HFF-Myc (cell line): Measurements from ENCODE around the gene DLG4.

Source experiments
- DNase-seq: peaks from one replicate; pipeline ENCODE4 v3.0.0-alpha.2; 2011; ENCODE audit warnings: low read depth; ENCODE audit errors: extremely low read depth
- H3K4me3 ChIP-seq: replicated peaks from 2 replicates; pipeline ENCODE4 v1.5.1; 2011; ENCODE audit warnings: low read depth, mild to moderate bottlenecking, control low read depth, low read length
- CTCF ChIP-seq: IDR thresholded peaks from 2 replicates; pipeline ENCODE4 v1.5.1; 2012; ENCODE audit warnings: mild to moderate bottlenecking, low read depth, low read length, control low read depth; ENCODE audit errors: missing control alignments

Gene DLG4

GRCh38 chr17:7219812-7220592 lies at the start of gene DLG4, which contains the start of gene ACADVL:
Gene DLG4, minus strand, starts transcription at chr17:7219836.
Gene ACADVL, plus strand, starts transcription at chr17:7219938. Its CDS starts 47 bp downstream, at chr17:7219985.
- peak; percentile 54 for DNase-seq
- no peak for TF ChIP-seq CTCF
- H3K4me3 ChIP-seq, result peak within 1 kb of the TSS; percentile 83

GRCh38 chr17:7266784-7267183 lies 47.1 kb upstream of the DLG4 start:
- no peak overlapping the region for H3K4me3 ChIP-seq
- TF ChIP-seq CTCF, result no peak
- no peak for DNase-seq

GRCh38 chr17:7263801-7264078 lies 44.1 kb upstream of the DLG4 start:
- no peak for TF ChIP-seq CTCF
- DNase-seq, result no peak
- H3K4me3 ChIP-seq, result no peak overlapping the region

GRCh38 chr17:7262935-7263800 lies 43.5 kb upstream of the DLG4 start:
- no peak overlapping the region for H3K4me3 ChIP-seq
- no peak for DNase-seq
- no peak for TF ChIP-seq CTCF

- no peak for TF ChIP-seq CTCF
- H3K4me3 ChIP-seq, result peak within 1 kb of the TSS; percentile 31
- no peak for DNase-seq
Measured at GRCh38 chr17:7262192-7262934, 42.7 kb upstream of the DLG4 start, which contains the start of gene CLDN7. Gene CLDN7, minus strand, starts transcription at chr17:7262478. Its CDS starts 435 bp downstream, at chr17:7262043.

- H3K4me3 ChIP-seq, result peak overlapping the region; percentile 31
- no peak for TF ChIP-seq CTCF
- DNase-seq, result no peak
Measured at GRCh38 chr17:7261379-7262191, 41.9 kb upstream of the DLG4 start.
